SU-DHL-6 (cell line): ENCODE measurements around the gene RNPC3.
"Not testable (repeated sequence)": the region's sequence is repeated elsewhere in the genome, so short reads cannot be mapped to it uniquely, and the experiment has no call there.

Experiments used
- CTCF ChIP-seq: fragments of 200-600 bp; sonication (generic); IDR thresholded peaks from one replicate; pipeline ENCODE4 v1.5.1; 2017; ENCODE audit warnings: antibody characterized with exemption, mild to moderate bottlenecking, low read length, moderate library complexity; ENCODE audit not compliant: insufficient read depth, poor library complexity, severe bottlenecking
- EZH2phosphoT487 ChIP-seq: fragments of 200-600 bp; sonication (generic), shearing (Covaris generic); conservative IDR thresholded peaks from 2 replicates; pipeline ENCODE4 v1.6.1; 2018; ENCODE audit warnings: mild to moderate bottlenecking, antibody characterized with exemption, low read length, moderate library complexity, mixed read lengths

- not testable (repeated sequence) for TF ChIP-seq CTCF, EZH2phosphoT487
These were observed 35.6 kb downstream of the RNPC3 start for GRCh38 chr1:103561124-103561523.
